ENCODE measurements around the gene DNAH5. TPM values are rescaled to one million over a fixed set of nuclear protein-coding genes. Genes with fewer than 3 reads are reported as not detected.

Gene DNAH5
- total RNA-seq, 1 donor from 2014 or later = not detected

GRCh38 chr5:13919087-13919486 is 25.4 kb downstream of the DNAH5 start:
- H3K4me1 Mint-ChIP-seq = no peaks in the 10 kb centered on the region

GRCh38 chr5:13917061-13917460 is 27.4 kb downstream of the DNAH5 start:
- ChIA-PET CTCF (no interaction called here), POLR2A (no interaction called here)
- no peak overlapping the region for H3K4me3 Mint-ChIP-seq
- no peak for TF ChIP-seq CTCF (IDR thresholded peaks at IDR 0.05)
- H3K27me3 Mint-ChIP-seq = peaks cover 6% of the 10 kb centered on the region
- no peak for ATAC-seq (ENCODE audit: low read depth)
- DNase-seq = no peak
- H3K9me3 Mint-ChIP-seq = no peaks in the 10 kb centered on the region
- H3K36me3 Mint-ChIP-seq (ENCODE audit: low read depth) = no peaks in the 10 kb centered on the region
- H3K27ac Mint-ChIP-seq = no peak overlapping the region
- H3K4me1 Mint-ChIP-seq = no peaks in the 10 kb centered on the region
- intact Hi-C loops (cut with micrococcal nuclease) = no loop called here

More at GRCh38 chr5:13919087-13919486, 25.4 kb downstream of the DNAH5 start:
- CTCF ChIA-PET = no interaction called here
- peaks cover 6% of the 10 kb centered on the region for H3K27me3 Mint-ChIP-seq
- intact Hi-C loops (cut with micrococcal nuclease) = no loop called here
- no peak for ATAC-seq (ENCODE audit: low read depth)
- H3K27ac Mint-ChIP-seq = no peak overlapping the region
- no peak overlapping the region for H3K4me3 Mint-ChIP-seq
- no peaks in the 10 kb centered on the region for H3K36me3 Mint-ChIP-seq (ENCODE audit: low read depth)
- DNase-seq = no peak
- TF ChIP-seq CTCF (IDR thresholded peaks at IDR 0.05) = no peak
- H3K9me3 Mint-ChIP-seq = no peaks in the 10 kb centered on the region
- POLR2A ChIA-PET = no interaction called here

GRCh38 chr5:13913962-13914361 is 30.5 kb downstream of the DNAH5 start:
- CTCF ChIA-PET = no interaction called here
- Mint-ChIP-seq H3K36me3 (ENCODE audit: low read depth) (no peaks in the 10 kb centered on the region), H3K27ac (no peak overlapping the region), H3K4me3 (no peak overlapping the region), H3K4me1 (no peaks in the 10 kb centered on the region), H3K27me3 (peaks cover 2% of the 10 kb centered on the region), H3K9me3 (no peaks in the 10 kb centered on the region)
- intact Hi-C loops (cut with micrococcal nuclease) = no loop called here
- ATAC-seq (ENCODE audit: low read depth) = no peak
- POLR2A ChIA-PET = no interaction called here
- DNase-seq = no peak
- no peak for TF ChIP-seq CTCF (IDR thresholded peaks at IDR 0.05)

DNA sequence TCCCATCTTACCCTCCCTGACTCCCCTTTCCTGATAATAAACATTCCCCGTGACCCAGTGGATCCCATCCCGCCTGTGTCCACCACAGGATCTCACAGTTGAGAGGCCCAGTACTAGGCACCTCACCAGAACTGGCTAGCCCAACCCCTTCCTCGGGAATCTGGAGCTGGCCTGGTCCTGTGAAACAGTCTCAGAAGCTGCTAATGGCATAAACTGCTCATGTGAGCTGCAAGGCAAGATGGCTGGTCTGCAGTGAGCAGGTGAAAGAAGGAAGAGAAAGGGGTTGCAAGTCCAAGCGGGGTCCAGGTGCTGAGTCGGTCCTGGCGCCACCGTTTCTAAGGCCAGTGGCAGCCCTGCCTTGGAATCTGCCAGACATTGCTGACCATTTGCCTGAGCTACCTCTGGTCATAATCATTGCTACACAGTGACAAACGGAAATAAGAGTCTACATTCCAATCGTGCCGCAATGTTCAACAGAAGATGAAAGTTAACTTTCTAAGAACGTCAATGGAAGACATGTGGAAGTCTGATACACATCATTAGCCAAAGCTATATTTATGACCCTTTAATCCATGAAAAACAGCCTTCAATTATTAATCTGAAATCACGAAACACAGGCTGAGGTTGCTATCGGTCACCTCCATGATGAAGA is 33.7 kb downstream of the DNAH5 start:
- TF ChIP-seq CTCF (IDR thresholded peaks at IDR 0.05) = no peak
- POLR2A ChIA-PET = no interaction called here

DNA sequence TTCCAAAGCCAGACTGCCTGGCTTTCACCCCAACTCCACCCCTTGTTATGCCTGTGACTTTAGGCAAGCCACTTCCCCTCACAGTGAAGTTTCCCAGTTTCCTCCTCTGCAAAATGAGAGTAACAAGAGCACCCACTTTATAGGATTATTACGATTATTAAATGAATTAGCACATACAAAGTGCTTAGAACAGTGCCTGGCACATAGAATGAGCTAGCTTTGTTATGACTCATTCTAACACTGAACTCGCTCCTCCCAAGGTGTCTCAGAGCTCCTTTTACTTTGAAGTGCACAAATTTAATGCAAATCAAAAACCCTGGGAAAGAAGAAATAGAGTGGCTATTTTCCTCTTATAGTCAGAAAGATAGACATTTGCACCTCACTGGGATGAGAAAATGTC is 34.3 kb downstream of the DNAH5 start:
- Mint-ChIP-seq H3K4me1 (no peaks in the 10 kb centered on the region), H3K9me3 (no peaks in the 10 kb centered on the region), H3K27ac (no peak overlapping the region), H3K27me3 (peaks cover 6% of the 10 kb centered on the region), H3K36me3 (ENCODE audit: low read depth) (no peaks in the 10 kb centered on the region), H3K4me3 (no peak overlapping the region)
- DNase-seq (no peak), ATAC-seq (ENCODE audit: low read depth) (no peak)
- no peak for TF ChIP-seq CTCF (IDR thresholded peaks at IDR 0.05)
- CTCF ChIA-PET = no interaction called here
- intact Hi-C loops (cut with micrococcal nuclease) = no loop called here
- POLR2A ChIA-PET = no interaction called here

More for the DNA sequence above, 33.7 kb downstream of the DNAH5 start:
- Mint-ChIP-seq H3K4me3 (no peak overlapping the region), H3K36me3 (ENCODE audit: low read depth) (no peaks in the 10 kb centered on the region), H3K27ac (no peak overlapping the region), H3K4me1 (no peaks in the 10 kb centered on the region), H3K9me3 (no peaks in the 10 kb centered on the region), H3K27me3 (peaks cover 5% of the 10 kb centered on the region)
- CTCF ChIA-PET = no interaction called here
- DNase-seq = no peak
- intact Hi-C loops (cut with micrococcal nuclease) = no loop called here
- ATAC-seq (ENCODE audit: low read depth) = no peak

Measured in activated B cell treated with CpG ODN at 0.5 μM for 24 hours (primary cell).